Subcutaneous abdominal adipose tissue (tissue), 5 donors: ENCODE measurements around the gene HDAC9.

ENCODE experiments used
- H3K27ac ChIP-seq: one replicate; pipeline ENCODE4 v1.7.0; 2013; ENCODE audit warnings: low read depth, mild to moderate bottlenecking, inconsistent platforms, low read length, moderate library complexity
- H3K27me3 ChIP-seq, 5 donors: one replicate each; pipeline ENCODE4 v1.7.0; 2013; ENCODE audit warnings: low read length in 5 of 5, inconsistent platforms in 1 of 5; ENCODE audit not compliant: control insufficient read depth in 5 of 5, insufficient read depth in 4 of 5
- H3K36me3 ChIP-seq, 5 donors: one replicate each; pipeline ENCODE4 v1.7.0; 2013; ENCODE audit warnings: low read length in 5 of 5; ENCODE audit not compliant: control insufficient read depth in 5 of 5, insufficient read depth in 5 of 5
- H3K4me1 ChIP-seq, 5 donors: one replicate each; pipeline ENCODE4 v1.7.0; 2013; ENCODE audit warnings: low read length in 5 of 5, mild to moderate bottlenecking in 3 of 5, moderate library complexity in 1 of 5; ENCODE audit not compliant: control insufficient read depth in 5 of 5, insufficient read depth in 5 of 5
- H3K4me3 ChIP-seq, 5 donors: one replicate each; pipeline ENCODE4 v1.7.0; 2013; ENCODE audit warnings: low read length in 5 of 5, low read depth in 1 of 5
- H3K9ac ChIP-seq, 5 donors: one replicate each; pipeline ENCODE4 v1.7.0; 2013; ENCODE audit warnings: low read length in 5 of 5, mild to moderate bottlenecking in 4 of 5, moderate library complexity in 3 of 5
- H3K9me3 ChIP-seq, 5 donors: one replicate each; pipeline ENCODE4 v1.7.0; 2013; ENCODE audit warnings: low read length in 5 of 5; ENCODE audit not compliant: control insufficient read depth in 5 of 5
- donor health status: healthy.
- donor health status: healthy.
- donor health status: healthy.
- donor health status: healthy.
- donor health status: healthy.

HDAC9 gene

DNA sequence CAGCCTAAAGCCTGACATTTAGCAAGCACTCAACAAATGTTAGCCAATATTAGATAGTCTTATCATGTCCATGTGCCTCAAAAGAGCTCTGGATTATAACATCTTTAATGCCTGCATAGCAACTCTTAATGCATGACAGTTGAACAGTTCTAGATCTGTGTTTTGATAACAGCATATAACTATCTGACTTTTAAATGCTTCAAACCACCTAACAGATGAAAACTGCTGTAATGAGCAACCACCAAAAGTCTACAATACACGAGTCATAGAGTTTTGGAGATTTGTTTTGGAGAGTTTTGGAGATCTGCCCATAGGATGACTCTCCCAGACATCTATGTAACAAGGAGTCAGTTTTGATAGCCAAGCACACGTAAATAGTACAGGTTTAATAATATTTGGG, 394.6 kb downstream of the HDAC9 start:
- no peaks in the 10 kb centered on the region for H3K27me3 ChIP-seq
- no peaks in the 10 kb centered on the region for H3K36me3 ChIP-seq
- H3K9me3 ChIP-seq, result no peaks in the 10 kb centered on the region
- H3K4me1 ChIP-seq, result peaks cover 0 to 22% (median 8%) of the 10 kb centered on the region in 5 donors
- no peak overlapping the region for H3K4me3 ChIP-seq
- no peak overlapping the region for H3K27ac ChIP-seq
- H3K9ac ChIP-seq, result no peak overlapping the region

- Histone ChIP-seq H3K36me3 (no peaks in the 10 kb centered on the region), H3K9me3 (no peaks in the 10 kb centered on the region), H3K27ac (no peak overlapping the region)
Observed at GRCh38 chr7:18890885-18891621, 395.5 kb downstream of the HDAC9 start.

DNA sequence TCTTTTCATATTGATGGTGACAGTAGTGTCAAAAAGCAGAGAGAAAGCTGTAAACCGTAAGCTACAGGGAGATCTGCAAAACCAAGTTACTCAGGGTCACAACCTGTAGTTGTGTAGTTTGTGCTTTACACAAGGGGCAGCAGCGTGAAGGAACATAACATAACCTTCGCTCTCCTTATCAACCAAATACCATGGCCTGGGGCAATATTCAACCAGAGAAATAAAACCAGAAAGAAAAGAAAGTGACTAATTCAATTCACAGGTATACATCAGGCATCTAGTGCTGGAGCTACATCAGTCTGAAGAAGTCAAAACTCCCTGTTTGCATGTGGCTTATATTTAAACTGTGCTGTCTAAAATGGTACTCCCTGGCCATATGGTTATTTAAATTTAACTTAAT, 397.6 kb downstream of the HDAC9 start:
- Histone ChIP-seq H3K4me1 (peaks cover 0 to 22% (median 8%) of the 10 kb centered on the region in 5 donors), H3K4me3 (no peak overlapping the region), H3K27ac (no peak overlapping the region), H3K9ac (no peak overlapping the region), H3K9me3 (no peaks in the 10 kb centered on the region), H3K27me3 (no peaks in the 10 kb centered on the region), H3K36me3 (no peaks in the 10 kb centered on the region)

More at GRCh38 chr7:18890885-18891621, 395.5 kb downstream of the HDAC9 start:
- H3K27me3 ChIP-seq, result no peaks in the 10 kb centered on the region
- peaks cover 0 to 22% (median 8%) of the 10 kb centered on the region in 5 donors for H3K4me1 ChIP-seq
- H3K4me3 ChIP-seq, result no peak overlapping the region
- no peak overlapping the region for H3K9ac ChIP-seq

DNA sequence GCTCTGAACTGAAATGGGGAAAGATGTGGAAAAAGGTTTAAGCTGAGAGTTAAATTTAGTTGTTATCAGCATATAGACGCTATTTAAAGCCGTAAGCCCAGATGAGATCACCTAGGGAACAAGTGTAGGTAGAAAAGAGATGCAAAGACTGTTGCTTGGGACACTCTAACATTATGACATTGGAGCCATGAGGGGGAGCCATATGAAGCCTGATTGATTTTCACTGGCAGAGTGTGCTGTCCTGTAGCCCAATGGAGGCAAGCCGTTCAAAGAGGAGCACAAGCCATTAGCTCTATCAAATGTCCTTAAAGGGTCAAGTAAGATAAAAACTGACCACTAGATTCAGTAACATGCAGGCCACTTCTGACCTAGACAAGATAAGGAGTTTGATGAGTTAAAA, 398.6 kb downstream of the HDAC9 start:
- Histone ChIP-seq H3K9ac (no peak overlapping the region), H3K9me3 (no peaks in the 10 kb centered on the region), H3K27ac (no peak overlapping the region), H3K4me3 (no peak overlapping the region), H3K4me1 (peaks cover 0 to 19% (median 8%) of the 10 kb centered on the region in 5 donors), H3K36me3 (no peaks in the 10 kb centered on the region), H3K27me3 (no peaks in the 10 kb centered on the region)

- Histone ChIP-seq H3K9me3 (no peaks in the 10 kb centered on the region), H3K4me1 (peaks cover 0 to 14% (median 12%) of the 10 kb centered on the region in 5 donors), H3K27me3 (no peaks in the 10 kb centered on the region), H3K36me3 (no peaks in the 10 kb centered on the region), H3K9ac (no peak overlapping the region), H3K4me3 (no peak overlapping the region), H3K27ac (no peak overlapping the region)
Observed at GRCh38 chr7:18895456-18895855, 399.9 kb downstream of the HDAC9 start.

DNA sequence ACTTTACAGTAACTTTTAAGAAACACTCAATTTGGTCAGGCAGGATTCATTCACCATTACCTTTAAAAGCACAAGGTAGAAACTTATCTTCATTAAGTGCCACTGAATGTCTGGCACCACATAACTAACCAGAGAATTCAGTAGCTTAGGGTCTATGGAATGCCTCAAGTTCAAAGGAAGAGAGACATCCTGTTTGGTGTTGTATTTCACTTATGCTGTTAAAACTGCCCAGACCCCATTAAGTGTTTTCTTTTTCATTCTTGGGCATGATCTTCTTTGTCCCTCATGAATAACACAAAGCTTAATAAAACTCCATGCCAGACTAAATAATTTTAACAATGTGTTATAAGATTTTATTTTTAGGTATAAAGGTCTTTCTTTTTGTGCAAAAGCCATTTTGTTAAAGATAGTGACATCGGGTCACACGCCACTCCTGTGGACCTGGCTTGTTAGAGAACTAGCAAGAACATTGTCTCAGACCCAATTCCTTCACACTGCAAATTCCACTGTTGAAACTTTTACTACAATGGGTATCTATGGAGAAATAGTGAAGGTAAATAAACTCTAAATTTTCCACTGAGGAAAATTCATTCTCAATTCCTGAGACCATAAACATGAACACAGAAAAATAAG, 400.9 kb downstream of the HDAC9 start:
- no peak overlapping the region for H3K4me3 ChIP-seq
- no peaks in the 10 kb centered on the region for H3K9me3 ChIP-seq
- peaks cover 0 to 13% (median 9%) of the 10 kb centered on the region in 5 donors for H3K4me1 ChIP-seq
- no peaks in the 10 kb centered on the region for H3K27me3 ChIP-seq
- H3K9ac ChIP-seq, result no peak overlapping the region
- H3K36me3 ChIP-seq, result no peaks in the 10 kb centered on the region
- no peak overlapping the region for H3K27ac ChIP-seq

DNA sequence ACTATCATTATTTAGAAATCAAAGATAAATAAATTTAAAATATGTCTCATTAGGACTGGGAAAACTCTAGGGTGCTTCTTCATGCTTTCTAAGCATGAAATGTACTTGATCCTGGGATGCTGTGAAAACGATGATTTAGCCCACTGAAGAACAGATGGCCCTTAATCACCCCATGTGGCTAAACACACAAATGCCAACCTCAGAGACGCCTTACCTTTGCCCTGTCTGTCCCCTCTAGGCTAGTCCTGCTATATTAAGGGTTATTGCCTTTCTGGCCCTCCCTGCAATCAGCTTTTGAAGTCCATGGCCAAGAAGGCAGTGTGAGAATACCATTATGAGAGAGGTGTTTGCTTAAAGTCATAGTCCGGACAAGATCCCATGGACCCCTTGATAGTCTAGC, 404.7 kb downstream of the HDAC9 start:
- Histone ChIP-seq H3K9me3 (no peaks in the 10 kb centered on the region), H3K4me3 (no peak overlapping the region), H3K36me3 (no peaks in the 10 kb centered on the region), H3K27ac (peak overlapping the region; percentile 55), H3K9ac (no peak overlapping the region), H3K4me1 (peaks cover 0 to 30% (median 25%) of the 10 kb centered on the region in 5 donors), H3K27me3 (no peaks in the 10 kb centered on the region)

GRCh38 chr7:18900803-18901202, 405.3 kb downstream of the HDAC9 start:
- Histone ChIP-seq H3K27ac (peak overlapping the region; percentile 55), H3K9ac (no peak overlapping the region), H3K9me3 (no peaks in the 10 kb centered on the region), H3K36me3 (no peaks in the 10 kb centered on the region), H3K4me3 (no peak overlapping the region), H3K4me1 (peaks cover 0 to 30% (median 25%) of the 10 kb centered on the region in 5 donors), H3K27me3 (no peaks in the 10 kb centered on the region)

- H3K36me3 ChIP-seq, result no peaks in the 10 kb centered on the region
- H3K4me3 ChIP-seq, result no peak overlapping the region
- H3K9me3 ChIP-seq, result no peaks in the 10 kb centered on the region
- no peaks in the 10 kb centered on the region for H3K27me3 ChIP-seq
- H3K4me1 ChIP-seq, result peaks cover 0 to 30% (median 25%) of the 10 kb centered on the region in 5 donors
- no peak overlapping the region for H3K9ac ChIP-seq
- H3K27ac ChIP-seq, result peak overlapping the region; percentile 68
Observed at GRCh38 chr7:18901351-18901750, 405.8 kb downstream of the HDAC9 start.

- no peaks in the 10 kb centered on the region for H3K9me3 ChIP-seq
- no peaks in the 10 kb centered on the region for H3K36me3 ChIP-seq
- peaks cover 0 to 30% (median 25%) of the 10 kb centered on the region in 5 donors for H3K4me1 ChIP-seq
- peak overlapping the region; percentile 68 for H3K27ac ChIP-seq
- H3K27me3 ChIP-seq, result no peaks in the 10 kb centered on the region
- H3K9ac ChIP-seq, result no peak overlapping the region
- no peak overlapping the region for H3K4me3 ChIP-seq
Observed at GRCh38 chr7:18901982-18902421, 406.5 kb downstream of the HDAC9 start.
